Uterus (tissue), 2 donors: Measurements from ENCODE around the gene PRKACA.

Experiments used
- POLR2A ChIP-seq, 2 donors: fragments of 450-650 bp; IDR thresholded peaks; one replicate each; pipeline ENCODE4 v1.6.1; 2016; ENCODE audit warnings: antibody characterized with exemption in 2 of 2, mild to moderate bottlenecking in 1 of 2, moderate library complexity in 1 of 2
- TF ChIP-seq, protein P1 (sequence below), 4 experiments: fragments of 200-600 bp in 2 of 4; fragments of 450-650 bp in 2 of 4; sonication (generic) in 2 of 4; IDR thresholded peaks; one replicate each; pipeline ENCODE4 v1.5.1; 2016 to 2019; ENCODE audit warnings: antibody characterized with exemption in 4 of 4, mild to moderate bottlenecking in 2 of 4, moderate library complexity in 1 of 4

DNA sequence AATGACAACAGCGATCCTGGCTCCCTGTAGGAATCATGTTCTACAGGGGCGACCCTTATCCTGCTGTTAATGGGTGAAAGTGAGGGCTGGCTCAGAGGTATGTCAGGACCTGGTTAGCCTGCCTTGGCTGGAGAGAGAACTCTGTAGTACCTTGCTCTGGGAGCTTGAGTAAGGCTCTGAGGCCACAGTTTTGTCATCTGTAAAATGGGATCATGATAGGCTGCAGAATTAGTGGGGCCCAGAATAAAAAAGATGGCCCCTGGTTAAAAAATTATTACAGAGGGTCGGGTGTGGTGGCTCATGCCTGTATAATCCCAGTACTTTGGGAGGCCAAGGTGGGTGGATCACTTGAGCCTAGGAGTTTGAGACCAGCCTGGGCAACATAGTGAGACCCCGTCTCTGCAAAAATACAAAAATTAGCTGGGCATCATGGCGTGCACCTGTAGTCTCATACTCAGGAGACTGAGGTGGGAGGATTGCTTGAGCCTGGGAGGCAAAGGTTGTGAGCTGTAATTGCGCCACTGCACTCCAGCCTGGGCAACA is 16.5 kb downstream of the PRKACA start:
- TF ChIP-seq, protein P1, sequence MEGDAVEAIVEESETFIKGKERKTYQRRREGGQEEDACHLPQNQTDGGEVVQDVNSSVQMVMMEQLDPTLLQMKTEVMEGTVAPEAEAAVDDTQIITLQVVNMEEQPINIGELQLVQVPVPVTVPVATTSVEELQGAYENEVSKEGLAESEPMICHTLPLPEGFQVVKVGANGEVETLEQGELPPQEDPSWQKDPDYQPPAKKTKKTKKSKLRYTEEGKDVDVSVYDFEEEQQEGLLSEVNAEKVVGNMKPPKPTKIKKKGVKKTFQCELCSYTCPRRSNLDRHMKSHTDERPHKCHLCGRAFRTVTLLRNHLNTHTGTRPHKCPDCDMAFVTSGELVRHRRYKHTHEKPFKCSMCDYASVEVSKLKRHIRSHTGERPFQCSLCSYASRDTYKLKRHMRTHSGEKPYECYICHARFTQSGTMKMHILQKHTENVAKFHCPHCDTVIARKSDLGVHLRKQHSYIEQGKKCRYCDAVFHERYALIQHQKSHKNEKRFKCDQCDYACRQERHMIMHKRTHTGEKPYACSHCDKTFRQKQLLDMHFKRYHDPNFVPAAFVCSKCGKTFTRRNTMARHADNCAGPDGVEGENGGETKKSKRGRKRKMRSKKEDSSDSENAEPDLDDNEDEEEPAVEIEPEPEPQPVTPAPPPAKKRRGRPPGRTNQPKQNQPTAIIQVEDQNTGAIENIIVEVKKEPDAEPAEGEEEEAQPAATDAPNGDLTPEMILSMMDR (IDR thresholded peaks at IDR 0.05), result no peak
- no peak for TF ChIP-seq POLR2A (IDR thresholded peaks at IDR 0.05)
